Fibroblast of pulmonary artery (primary cell): ENCODE results near the gene KRR1.

Experiments used
- DNase-seq: peaks from one replicate; pipeline ENCODE4 v3.0.0-alpha.2; 2010; ENCODE audit warnings: low read depth
- H3K4me3 ChIP-seq: replicated peaks from 2 replicates; pipeline ENCODE4 v1.5.1; 2011; ENCODE audit warnings: low read depth, mild to moderate bottlenecking, control low read depth, low read length, moderate library complexity
- CTCF ChIP-seq: IDR thresholded peaks from 2 replicates; pipeline ENCODE4 v1.5.1; 2011; ENCODE audit warnings: mild to moderate bottlenecking, control low read depth, low read length, inconsistent platforms; ENCODE audit errors: missing control alignments

Gene KRR1

DNA sequence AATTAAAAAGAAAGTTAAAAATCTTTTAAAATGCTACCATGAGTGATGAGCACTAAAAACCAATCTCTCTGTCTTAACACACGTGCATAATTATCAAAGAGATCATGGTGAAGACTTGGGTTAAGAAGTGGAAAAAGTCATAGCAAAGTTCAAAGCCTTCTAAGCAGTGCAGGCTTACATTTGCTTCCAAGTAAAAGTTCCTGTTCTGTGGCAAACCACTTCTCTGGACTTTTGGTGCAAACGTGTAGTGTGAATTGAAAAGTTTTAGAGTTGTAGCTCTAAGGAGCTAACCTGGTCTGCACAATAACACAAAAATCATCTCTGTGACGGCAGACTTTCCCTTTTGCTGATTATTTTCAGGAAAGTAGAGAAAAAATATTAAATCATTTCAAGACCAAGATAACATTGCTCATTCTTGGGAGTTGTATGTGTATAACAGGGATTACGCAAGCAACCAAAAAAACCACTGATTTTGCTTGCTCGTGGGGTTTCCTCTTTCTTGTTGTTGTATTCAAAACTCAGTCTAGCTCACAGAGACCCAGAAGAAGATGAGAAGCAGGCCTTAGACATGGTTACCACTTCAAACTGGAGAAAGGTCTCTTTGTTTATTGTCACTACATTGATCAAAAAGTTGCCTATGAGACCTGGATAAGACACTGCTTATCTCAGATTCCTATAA is 33.2 kb downstream of the KRR1 start:
- no peak overlapping the region for H3K4me3 ChIP-seq
- no peak for TF ChIP-seq CTCF
- peak; percentile 80 for DNase-seq

DNA sequence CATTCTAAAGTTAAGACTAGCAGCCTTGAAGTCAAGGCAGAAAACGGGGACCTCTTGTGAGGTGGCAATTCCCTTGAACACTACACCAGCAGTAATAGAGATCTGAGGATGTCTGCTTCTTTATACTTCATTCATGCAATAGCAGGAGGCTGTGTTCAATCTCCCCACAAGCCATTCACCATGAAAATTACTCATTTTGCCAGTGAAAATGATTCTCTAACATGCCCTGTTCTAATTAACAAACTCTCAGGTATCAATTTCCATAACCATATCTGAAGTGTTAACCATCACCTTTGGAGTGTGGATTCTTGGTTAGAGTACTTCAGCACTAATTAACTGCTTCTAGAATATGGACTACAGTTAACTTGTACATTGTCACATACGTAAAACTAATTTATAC is 34.3 kb downstream of the KRR1 start:
- DNase-seq, result no peak
- TF ChIP-seq CTCF, result no peak
- no peak overlapping the region for H3K4me3 ChIP-seq

DNA sequence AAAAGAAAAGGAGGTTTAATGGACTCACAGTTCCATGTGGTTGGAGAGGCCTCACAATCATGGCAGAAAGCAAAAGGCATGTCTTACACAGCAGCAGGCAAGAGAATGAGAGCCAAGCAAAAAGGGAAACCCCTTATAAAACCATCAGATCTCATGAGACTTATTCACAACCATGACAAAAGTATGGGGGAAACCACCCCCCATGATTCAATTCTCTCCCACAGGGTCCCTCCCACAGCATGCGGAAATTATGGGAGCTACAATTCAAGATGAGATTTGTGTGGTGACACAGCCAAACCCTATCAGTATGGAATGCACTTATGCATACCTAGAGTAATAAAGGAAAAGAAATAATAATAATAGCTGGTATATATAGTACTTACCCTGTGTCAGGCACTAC is 35.3 kb downstream of the KRR1 start:
- no peak for DNase-seq
- TF ChIP-seq CTCF, result no peak
- no peak overlapping the region for H3K4me3 ChIP-seq

- no peak for TF ChIP-seq CTCF
- DNase-seq, result no peak
- H3K4me3 ChIP-seq, result no peak overlapping the region
Measured at GRCh38 chr12:75474116-75474515, 37.3 kb downstream of the KRR1 start.

DNA sequence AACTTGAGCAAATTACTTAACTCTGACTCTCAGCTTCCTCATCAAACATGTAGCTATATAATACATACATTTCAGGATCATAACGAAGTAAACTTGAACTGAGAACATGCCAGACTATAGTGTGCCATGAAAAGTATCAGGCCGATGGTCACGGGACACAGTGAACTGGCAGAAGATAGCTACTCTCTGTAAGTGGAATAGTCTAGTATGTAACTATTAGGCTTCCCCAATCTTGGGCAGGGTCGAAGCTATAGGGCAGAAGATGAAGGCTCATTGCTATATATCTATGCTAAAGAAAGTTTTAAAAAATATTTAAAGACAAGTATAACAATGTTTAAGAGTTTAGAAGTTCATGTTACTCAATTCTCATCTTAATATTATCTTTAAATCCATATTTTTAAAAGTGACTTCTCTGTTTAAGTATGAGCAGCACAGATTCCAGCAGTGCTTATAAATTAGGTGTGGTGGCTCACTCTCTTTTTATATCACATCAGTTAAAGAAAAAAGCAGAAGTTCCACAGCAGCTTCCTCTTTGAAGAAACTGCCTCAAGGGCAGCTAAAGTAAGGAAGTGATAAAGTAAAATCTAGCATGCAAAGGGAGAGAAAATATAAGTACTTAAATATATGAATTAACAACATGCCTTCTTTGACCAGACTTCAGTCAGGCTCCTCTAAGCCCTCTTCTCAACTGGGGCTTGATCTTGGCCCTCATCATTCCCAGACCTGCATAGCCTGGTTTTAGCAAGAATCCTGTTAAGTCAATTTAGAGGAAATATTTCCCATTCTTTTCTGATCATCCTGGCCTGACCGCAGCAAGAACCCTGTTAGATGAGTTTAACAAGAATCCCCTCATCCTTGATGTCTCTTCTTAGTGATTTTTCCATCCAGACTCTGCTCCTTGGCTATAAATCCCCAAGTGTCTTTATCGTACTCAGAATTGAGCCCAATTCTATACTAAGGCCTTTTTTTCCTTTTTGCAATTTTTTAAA is 39.2 kb downstream of the KRR1 start:
- DNase-seq, result no peak
- TF ChIP-seq CTCF, result no peak
- H3K4me3 ChIP-seq, result no peak overlapping the region

GRCh38 chr12:75460204-75460603 is 51.2 kb downstream of the KRR1 start:
- no peak for TF ChIP-seq CTCF
- DNase-seq, result no peak
- no peak overlapping the region for H3K4me3 ChIP-seq
